Upper lobe of left lung (tissue), 4 donors: ENCODE measurements around the gene KCNIP1.

Experiments
- EP300 ChIP-seq, 4 donors: sonication (generic); formaldehyde crosslinking; IDR thresholded peaks; one replicate each; pipeline ENCODE4 v1.5.1; 2017; ENCODE audit warnings: antibody characterized with exemption in 4 of 4, control low read depth in 2 of 4
- POLR2A ChIP-seq, 4 donors: fragments of 450-650 bp; IDR thresholded peaks; one replicate each; pipeline ENCODE4 v1.5.1; 2016 to 2017; ENCODE audit warnings: antibody characterized with exemption in 4 of 4, mild to moderate bottlenecking in 2 of 4
- TF ChIP-seq, protein P1 (sequence below), 6 experiments: fragments of 450-650 bp in 4 of 6; fragments of 200-600 bp in 2 of 6; sonication (generic) in 2 of 6; IDR thresholded peaks; one replicate each; pipeline ENCODE4 v1.5.1; 2016 to 2019; ENCODE audit warnings: antibody characterized with exemption in 6 of 6

DNA sequence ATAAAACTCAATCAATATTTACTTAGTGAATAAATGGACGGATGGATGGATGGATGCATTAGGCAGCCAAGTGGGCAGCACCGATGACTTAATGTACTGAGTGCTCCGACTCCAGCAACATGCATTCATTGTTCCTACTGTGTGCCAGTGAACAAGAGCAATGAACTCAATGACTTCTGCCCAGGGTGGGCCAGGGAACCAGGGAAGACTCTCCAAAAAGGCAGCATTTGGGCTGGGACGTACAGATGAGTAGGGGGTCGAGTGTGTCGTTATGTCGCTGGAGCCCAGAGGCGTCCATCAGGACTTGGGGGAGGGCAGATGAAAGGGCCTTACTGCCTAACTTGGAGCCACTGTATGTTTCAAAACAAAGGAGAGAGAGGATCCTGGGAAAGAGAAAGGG, 126.4 kb downstream of the KCNIP1 start:
- no peak for TF ChIP-seq POLR2A (IDR thresholded peaks at IDR 0.05)
- TF ChIP-seq, protein P1, sequence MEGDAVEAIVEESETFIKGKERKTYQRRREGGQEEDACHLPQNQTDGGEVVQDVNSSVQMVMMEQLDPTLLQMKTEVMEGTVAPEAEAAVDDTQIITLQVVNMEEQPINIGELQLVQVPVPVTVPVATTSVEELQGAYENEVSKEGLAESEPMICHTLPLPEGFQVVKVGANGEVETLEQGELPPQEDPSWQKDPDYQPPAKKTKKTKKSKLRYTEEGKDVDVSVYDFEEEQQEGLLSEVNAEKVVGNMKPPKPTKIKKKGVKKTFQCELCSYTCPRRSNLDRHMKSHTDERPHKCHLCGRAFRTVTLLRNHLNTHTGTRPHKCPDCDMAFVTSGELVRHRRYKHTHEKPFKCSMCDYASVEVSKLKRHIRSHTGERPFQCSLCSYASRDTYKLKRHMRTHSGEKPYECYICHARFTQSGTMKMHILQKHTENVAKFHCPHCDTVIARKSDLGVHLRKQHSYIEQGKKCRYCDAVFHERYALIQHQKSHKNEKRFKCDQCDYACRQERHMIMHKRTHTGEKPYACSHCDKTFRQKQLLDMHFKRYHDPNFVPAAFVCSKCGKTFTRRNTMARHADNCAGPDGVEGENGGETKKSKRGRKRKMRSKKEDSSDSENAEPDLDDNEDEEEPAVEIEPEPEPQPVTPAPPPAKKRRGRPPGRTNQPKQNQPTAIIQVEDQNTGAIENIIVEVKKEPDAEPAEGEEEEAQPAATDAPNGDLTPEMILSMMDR (IDR thresholded peaks at IDR 0.05): no peak
- no peak for TF ChIP-seq EP300 (IDR thresholded peaks at IDR 0.05)
